ENCODE results near the gene CENATAC.
"Not testable (repeated sequence)": the region's sequence is repeated elsewhere in the genome, so short reads cannot be mapped to it uniquely, and the experiment has no call there.

Gene CENATAC

GRCh38 chr11:119057000-119057769 is 59.2 kb downstream of the CENATAC start, which contains the start of gene HYOU1:
HYOU1 (minus strand) TSS chr11:119057205; CDS start chr11:119056160, 1,045 bp downstream.
- DNase-seq = peak; percentile 85

- DNase-seq = not testable (repeated sequence)
Measured at GRCh38 chr11:119059128-119059527, 61.2 kb downstream of the CENATAC start.

GRCh38 chr11:119061256-119061655 is 63.3 kb downstream of the CENATAC start:
- DNase-seq = no peak

- DNase-seq = no peak
Measured at GRCh38 chr11:119062779-119063178, 64.8 kb downstream of the CENATAC start.

- DNase-seq = no peak
Measured at GRCh38 chr11:119065369-119065768, 67.4 kb downstream of the CENATAC start.

All from DMS 273 treated with DMSO at 0.1 percent for 48 hours (cell line).